AG10803 (cell line): ENCODE data around the gene PLXNA2.

Source experiments
- DNase-seq: peaks from one replicate; pipeline ENCODE4 v3.0.0; 2010; ENCODE audit warnings: low read depth
- H3K4me3 ChIP-seq: 2 replicates; pipeline ENCODE4 v1.5.1; 2011; ENCODE audit warnings: mild to moderate bottlenecking, low read length, control low read depth
- CTCF ChIP-seq: conservative IDR thresholded peaks from 2 replicates; pipeline ENCODE4 v1.5.1; 2011; ENCODE audit warnings: mild to moderate bottlenecking, low read length, control low read depth, inconsistent platforms

PLXNA2 gene

GRCh38 chr1:208117409-208117808 is 126.8 kb downstream of the PLXNA2 start:
- TF ChIP-seq CTCF: no peak
- H3K4me3 ChIP-seq: no peak overlapping the region
- DNase-seq: no peak

GRCh38 chr1:208115924-208116640 is 128.1 kb downstream of the PLXNA2 start:
- no peak for TF ChIP-seq CTCF
- H3K4me3 ChIP-seq: no peak overlapping the region
- DNase-seq: no peak

- no peak overlapping the region for H3K4me3 ChIP-seq
- DNase-seq: no peak
- TF ChIP-seq CTCF: no peak
Measured at GRCh38 chr1:208113011-208113410, 131.2 kb downstream of the PLXNA2 start.

GRCh38 chr1:208112401-208112800 is 131.8 kb downstream of the PLXNA2 start:
- TF ChIP-seq CTCF: no peak
- no peak overlapping the region for H3K4me3 ChIP-seq
- no peak for DNase-seq

GRCh38 chr1:208111646-208112190 is 132.5 kb downstream of the PLXNA2 start:
- DNase-seq: no peak
- no peak for TF ChIP-seq CTCF
- H3K4me3 ChIP-seq: no peak overlapping the region

- H3K4me3 ChIP-seq: no peak overlapping the region
- no peak for DNase-seq
- TF ChIP-seq CTCF: no peak
Measured at GRCh38 chr1:208110296-208110695, 133.9 kb downstream of the PLXNA2 start.

GRCh38 chr1:208108646-208109330 is 135.4 kb downstream of the PLXNA2 start:
- DNase-seq: no peak
- no peak overlapping the region for H3K4me3 ChIP-seq
- TF ChIP-seq CTCF: no peak
